ENCODE measurements around the gene TMED1.
A peak's percentile ranks its signal among the peaks of the same experiment; 100 is the strongest.

- TF ChIP-seq POLR2A (IDR thresholded peaks at IDR 0.05; ENCODE audit: borderline replicate concordance, extremely low read depth, insufficient read depth, insufficient read length) = no peak
- no peak for TF ChIP-seq EZH2phosphoT487 (IDR thresholded peaks at IDR 0.05; ENCODE audit: borderline replicate concordance)
- TF ChIP-seq CTCF (IDR thresholded peaks at IDR 0.05 in 2 of 3, conservative IDR thresholded peaks at IDR 0.05 in 1 of 3; ENCODE audit: borderline replicate concordance in 1 of 3, insufficient read depth in 1 of 3, low read depth in 2 of 3, low read length in 2 of 3) = no peak
- TF ChIP-seq REST (IDR thresholded peaks at IDR 0.05; ENCODE audit: low read depth) = no peak
- no peak for TF ChIP-seq RAD21 (IDR thresholded peaks at IDR 0.05; ENCODE audit: low read depth)
- TF ChIP-seq MAX (IDR thresholded peaks at IDR 0.05) = no peak; the same call in 1 of the 2 replicates
- no peak for TF ChIP-seq ZNF274 (IDR thresholded peaks at IDR 0.05; ENCODE audit: low read depth, low read length)
- no peak for TF ChIP-seq EGR1 (IDR thresholded peaks at IDR 0.05; ENCODE audit: low read depth)
- no peak for TF ChIP-seq YY1 (IDR thresholded peaks at IDR 0.05; ENCODE audit: extremely low read depth, insufficient replicate concordance, low read depth, low read length)
- TF ChIP-seq POLR2AphosphoS5 (IDR thresholded peaks at IDR 0.05; ENCODE audit: low read depth, low read length) = peak; percentile 57
- TF ChIP-seq FOSL1 (IDR thresholded peaks at IDR 0.05; ENCODE audit: low read depth) = no peak
These were observed 791 bp downstream of the TMED1 start for GRCh38 chr19:10835089-10835753.
